GM21619 (cell line): ENCODE results near the gene AAR2.

Experiments
- ATAC-seq: cut with Tn5 transposase; IDR thresholded peaks from one replicate; pipeline ENCODE4 v1.9.1; 2021; ENCODE audit not compliant: unreplicated experiment

The AAR2 gene

DNA sequence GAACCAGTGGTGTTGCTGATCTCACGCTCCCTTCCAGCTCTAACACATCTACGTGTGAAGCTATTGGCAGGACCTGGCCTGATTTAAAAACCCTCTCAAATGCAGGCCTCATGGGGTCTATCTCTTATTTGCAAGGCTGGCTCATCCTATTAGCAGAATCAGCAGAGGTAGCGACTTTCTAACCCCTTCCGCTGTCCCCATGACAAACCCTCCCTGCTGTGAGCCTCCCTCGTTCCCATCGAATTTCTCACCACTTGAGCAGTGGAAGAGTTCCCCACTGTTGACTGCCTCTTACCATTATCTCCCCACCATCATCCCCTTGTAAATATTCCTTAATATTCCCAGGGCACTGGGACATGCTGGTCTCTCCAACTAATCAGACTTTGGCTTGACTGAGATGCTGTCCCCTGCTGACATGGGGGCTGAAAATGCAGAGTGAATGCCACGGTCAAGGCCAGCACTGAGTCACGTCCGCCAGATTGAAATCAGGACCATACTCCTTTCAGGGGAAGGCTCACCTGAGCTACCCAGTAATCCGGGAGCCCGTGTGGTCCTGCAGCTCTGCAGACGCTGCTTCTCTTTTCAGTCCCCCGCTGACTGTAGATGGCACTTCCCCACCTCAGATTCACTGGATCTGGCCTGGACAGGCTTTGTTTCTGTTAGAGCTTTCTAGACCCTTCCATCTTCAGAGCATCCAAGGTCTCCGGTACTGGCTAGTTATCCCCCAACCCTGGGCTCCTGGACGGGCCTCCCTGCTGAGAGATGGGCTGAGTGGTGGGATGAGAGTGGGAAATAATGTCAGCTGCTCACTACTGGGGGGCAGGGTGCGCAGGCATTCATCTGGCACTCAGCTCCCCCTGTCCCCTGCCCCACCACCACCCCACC, 23.1 kb downstream of the AAR2 start:
- ATAC-seq, result no peak

DNA sequence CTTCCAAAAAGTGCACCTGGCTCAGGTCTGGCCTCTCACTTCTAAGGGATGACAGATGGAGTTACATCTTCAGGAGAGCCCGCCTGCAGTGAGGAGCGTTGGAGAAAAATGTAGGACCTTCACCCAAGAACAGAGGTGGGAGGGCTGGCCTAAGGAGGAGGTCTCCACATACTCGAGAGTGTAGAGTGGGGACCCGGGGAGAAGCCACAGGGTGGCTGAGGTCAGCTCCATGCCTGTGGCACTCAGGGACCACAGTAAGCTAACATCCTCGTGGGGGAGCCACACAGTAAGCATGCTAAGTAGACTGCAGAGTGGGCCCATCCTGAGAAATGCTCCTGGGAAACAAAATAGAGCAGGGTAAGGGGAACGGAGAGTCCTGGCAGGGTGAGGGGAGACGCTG, 24.0 kb downstream of the AAR2 start:
- ATAC-seq, result no peak

DNA sequence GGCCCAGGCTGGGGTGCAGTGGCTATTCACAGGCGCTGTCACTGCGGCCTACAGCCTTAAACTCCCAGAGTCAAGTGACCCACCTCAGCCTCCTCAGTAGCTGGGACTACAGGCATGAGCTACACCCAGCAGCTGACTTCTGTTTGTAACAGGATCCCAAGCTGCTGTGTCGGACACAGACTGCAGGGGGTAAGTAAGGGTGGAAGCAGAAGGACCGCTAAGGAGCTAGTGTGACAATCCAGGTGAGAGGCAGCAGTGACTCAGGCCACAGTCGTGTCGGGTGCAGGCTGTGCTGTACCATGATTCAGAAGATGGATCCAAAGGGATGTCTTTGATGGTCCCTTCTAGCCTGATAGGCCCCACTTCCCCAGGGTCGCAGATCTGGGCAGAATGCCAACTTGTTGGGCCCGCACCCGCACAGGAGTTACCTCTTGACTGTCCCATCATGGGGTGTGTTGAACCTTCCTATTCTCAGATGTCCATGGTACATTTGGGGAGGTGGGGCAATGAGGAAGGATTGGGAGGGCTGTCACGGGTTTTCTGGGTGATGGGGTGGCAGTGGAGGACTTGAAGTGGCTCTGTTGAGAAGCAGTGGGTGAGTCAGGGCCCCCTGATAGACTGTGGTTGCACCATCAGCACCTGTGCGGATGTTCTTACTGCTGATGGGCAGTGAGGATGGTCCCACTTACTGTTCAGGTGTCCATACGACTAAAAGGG, 25.3 kb downstream of the AAR2 start:
- ATAC-seq, result no peak

DNA sequence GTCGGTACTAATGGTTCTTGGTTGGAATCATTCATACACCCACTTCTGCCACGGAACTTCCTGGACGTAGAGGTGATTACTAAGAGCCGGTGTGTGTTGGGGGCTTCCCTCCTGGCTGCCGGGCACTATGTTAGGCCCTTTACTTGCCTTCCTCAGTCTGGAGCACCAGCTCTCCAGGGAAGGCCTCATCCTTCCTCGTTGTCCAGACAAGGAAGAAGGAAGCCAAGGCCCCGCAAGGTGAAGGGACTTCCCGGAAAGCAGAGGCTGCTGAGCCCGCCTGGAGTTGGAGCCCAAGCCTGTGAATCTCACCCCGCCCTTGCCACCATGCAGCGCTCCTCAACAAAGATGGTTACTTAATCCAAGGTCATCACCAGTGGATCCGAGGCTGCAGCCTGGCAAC, 26.2 kb downstream of the AAR2 start:
- ATAC-seq, result no peak

DNA sequence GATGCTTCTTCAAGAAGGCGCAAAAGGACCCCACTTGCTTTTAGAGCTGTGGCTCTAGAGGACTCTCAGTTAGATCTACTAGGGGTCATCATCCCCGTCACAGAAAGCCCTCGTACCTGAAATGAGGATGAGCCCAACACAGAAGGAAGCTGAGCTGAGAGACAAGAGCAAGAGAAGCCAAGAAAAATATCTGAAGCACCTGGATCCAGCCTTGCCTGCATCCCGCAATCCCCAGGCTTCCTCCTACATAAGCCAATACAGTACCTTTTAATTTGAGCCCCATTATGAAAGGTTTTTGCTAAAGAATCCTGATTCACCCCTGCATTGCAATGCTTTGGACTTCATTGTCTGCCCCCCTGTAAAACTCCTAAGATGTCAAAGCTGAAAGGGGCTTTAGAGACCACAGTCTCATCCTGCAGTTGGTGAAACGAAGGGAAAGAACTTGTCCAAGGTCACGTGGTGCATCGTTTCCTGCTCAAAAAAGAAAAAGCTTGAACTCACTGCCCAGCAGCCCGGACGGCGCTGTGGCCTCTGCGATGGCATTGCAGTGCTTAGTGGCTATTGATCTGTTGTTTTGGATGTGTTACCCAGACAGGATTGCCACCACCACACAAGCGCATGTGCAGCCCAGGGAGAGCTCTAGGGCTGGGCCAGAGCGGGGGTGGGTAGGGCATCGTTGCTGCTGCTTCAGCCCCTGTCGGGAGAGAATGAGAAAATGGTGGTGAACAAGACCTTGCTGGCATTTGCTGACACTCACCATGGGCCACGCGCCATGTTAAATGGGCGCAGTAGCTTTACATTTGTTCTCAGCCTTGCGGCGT, 28.4 kb downstream of the AAR2 start:
- no peak for ATAC-seq

DNA sequence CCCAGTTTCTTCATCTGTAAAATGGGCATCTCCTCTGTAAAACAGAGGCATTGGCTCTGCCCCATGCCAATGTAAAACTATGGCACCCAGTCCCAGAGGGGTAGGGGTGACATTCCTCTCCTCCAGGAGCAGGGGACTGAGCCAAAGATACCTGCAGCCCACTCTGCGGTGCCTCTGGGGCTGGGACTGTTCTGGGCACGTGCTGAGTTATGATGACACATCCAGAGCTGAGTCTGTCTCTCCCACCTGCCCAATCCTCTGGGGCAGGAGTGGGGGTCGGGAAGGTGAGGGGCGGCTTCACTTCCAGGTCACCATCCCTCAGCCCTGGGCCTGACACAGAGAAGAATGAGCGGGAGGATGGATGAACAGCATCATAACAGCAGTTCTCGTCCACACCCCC, 29.9 kb downstream of the AAR2 start:
- ATAC-seq, result no peak

DNA sequence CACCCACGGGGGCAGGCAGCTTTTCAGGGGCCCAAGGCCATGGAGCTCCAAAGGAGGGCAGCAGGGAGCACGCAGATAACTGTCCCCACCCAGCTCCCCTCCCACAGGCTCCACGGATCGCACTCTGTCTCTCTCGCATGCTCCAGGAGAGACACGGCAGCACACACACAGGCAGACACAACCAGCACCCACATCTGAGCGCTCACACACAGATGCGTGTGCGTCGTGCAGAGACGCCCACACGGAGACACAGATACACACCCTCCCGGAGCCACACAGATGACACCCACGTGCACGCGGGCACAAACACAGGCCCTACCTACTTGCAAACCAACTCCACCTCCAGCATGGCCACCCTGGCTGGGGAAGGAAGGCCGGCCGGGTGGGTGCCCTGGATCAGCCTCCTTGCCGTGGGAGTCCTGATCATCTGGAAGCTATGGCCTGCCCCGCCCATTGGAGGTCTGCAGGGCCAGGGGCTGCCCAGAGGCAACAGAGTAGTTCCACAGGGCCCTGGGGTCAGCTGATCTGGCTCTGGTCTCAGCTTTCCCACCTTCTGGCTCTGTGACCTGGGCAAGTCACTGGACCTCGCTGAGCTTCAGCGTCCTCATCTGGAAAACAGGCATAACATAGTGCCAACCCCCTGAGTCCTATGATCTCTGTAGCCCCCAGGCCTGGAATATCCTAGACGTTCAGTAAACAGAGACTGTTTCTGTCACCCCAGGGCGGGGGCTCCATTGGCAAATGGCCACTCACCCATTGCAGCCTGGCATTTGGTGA, 31.5 kb downstream of the AAR2 start:
- no peak for ATAC-seq

DNA sequence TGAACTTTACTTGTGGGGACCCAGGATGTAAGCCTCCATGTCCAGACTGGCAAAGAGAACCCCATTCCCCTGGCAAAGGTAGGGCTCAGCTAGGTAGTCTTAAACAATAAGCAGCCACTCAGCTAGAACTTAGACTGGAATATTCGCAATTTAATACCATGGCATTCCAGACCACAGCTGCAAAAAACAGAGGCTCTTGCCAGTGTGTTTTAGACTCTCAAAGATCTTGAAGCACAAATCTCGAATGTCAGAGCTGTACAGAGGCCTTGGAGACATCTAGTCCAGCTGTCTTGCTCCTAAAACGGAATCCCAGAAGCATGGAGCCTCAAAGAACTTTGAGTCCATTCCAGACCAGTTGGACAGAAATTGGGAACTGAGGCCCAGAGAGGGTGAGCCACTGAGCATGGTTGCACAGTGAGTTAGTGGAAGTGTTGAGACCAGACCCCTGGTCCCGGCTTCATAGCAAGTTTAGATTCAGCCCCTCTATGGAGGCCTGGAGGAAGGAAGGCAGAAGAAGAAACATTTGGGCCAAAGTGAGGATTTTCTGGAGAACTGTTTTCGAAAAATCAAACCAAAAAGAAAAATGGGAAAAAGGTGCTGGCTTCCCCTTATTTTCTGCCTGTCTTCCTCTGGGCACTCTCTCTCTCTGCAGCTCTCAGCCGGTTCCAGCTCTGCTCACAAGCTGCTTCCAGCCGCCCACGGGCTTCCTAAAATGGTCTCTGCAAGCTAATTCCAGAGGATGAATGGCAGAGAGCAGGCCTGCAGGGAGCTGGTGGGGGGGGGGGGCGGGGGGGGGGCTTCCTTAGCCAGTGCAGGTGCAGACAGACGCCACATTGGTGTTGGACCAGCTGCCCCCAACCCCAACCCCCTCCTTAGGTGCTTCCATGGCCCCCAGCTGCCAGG, 32.4 kb downstream of the AAR2 start:
- ATAC-seq, result no peak

DNA sequence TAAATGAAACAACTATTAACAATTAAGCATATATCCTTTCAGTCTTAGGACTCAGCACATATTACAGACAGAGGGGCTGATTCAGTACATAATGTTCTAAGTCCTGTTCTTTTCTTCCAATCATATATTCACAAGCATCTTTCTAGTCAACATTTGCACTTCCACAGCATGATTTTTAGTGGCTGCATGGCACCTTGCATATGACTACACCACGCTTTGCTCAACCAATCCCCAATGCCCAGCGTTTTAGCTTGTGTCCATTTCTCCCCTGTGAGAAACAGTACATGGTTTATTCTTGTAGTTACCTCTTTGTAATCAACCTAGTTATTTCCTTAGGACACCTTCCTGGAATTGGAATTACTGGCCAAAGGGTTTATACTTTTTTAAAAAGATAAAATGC, 33.2 kb downstream of the AAR2 start:
- no peak for ATAC-seq

DNA sequence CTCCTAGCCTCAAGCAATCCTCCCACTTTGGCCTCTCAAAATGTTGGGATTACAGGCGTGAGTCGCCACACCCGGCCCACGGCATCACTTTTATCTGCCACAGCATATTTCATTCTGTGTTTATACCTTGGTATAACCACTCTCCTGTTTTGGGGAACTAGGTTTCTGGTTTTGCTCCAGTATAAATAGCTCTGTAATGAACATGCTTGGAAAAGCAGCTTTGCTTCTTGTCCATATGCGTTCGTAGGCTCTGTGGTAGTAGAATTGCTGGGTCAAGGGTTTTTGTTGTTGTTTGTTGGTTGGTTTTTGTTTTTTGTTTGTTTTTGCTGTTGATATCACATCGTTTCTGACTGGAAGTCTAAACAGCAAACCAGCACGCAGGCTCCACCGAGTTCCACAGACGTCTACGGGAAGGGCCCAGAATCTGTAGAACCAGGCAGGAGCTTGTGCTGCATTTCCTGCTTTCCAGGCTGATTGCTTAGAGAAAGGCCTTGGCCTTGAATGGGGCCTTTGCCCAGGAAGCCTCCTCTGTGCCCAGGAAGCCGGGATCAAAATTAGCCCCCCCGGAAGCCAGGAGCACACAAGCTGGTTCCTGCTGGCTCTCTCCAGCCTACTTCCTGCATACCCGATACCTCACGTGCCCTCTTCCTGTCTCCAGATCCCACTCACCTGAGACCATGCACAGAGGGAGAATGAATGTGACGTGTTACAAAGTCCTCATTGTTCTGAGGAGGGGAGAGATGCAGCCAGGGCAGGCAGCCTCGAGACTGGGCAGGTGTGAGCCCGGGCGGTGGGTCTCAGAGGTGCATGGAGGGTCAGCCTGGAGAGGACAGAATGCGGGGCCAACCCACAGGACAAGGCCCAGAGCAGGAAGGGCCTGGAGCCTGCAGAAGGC, 34.7 kb downstream of the AAR2 start:
- ATAC-seq, result no peak

DNA sequence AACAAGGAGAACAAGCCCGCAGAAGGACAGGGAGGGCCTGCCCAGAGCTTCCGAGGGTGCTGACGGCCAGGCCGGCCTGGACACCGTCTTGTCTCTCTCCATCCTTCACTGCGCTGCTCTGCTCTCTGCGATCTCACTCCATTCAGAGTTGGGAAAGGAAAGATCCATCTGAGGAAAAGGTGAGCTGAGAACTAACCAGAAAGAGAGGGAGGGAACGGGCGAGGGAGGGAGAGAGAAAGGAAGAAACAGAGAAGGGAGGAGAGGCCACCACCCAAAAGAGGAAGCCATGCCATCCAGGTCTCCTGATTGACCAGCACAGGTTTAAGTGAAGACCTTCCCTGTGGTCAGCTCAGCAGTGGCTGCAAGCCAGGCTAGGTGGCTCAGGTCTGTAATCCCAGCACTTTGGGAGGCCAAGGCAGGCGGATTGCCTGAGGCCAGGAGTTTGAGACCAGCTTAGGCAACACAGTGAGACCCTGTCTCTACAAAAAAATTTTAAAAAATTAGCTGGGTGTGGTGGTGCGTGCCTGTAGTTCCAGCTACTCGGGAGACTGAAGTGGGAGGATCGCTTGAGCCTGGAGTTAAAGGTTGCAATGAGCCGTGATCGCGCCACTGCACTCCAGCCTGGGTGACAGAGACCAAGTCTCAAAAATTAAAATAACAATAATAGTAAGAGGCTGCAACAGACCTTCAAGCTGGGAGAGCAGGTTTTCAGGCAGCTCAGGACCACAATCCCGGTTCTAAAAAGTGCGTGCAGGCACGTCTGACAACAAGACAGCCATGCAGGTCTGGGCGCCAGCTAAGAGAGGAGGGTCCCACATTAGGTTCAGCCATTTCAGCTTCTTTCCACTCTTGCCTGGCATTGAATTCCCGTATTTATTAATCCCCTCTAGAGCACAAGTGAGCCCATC, 35.6 kb downstream of the AAR2 start:
- no peak for ATAC-seq

DNA sequence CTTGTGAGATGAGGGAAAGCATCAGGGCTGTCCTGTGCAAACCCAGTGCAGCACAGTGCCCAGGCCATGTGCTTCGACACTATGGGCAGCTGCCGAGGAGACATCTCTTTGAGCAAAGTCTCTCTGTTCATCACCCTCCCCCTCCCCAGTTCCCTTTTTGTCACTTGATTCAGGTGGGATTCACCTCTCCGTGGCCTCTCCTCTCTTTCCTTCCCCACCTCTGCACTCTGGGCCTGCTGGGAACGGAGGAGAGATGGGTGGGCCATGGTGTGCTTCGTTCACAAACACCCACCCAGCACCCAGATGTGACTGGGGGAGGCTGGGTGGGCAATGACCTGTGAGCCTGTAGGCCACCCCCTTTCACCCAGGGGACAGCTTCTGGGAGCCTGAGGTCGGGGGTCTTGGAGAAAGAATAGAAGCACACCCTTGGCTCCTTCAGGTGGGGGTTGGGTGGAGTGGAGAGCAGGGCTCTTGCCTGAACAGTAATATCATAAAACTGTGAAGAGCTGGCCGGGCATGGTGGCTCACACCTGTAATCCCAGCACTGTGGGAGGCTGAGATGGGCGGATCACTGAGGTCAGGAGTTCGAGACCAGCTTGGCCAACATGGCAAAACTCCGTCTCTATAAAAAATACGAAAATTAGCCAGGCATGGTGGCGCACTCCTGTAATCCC, 36.4 kb downstream of the AAR2 start:
- no peak for ATAC-seq

DNA sequence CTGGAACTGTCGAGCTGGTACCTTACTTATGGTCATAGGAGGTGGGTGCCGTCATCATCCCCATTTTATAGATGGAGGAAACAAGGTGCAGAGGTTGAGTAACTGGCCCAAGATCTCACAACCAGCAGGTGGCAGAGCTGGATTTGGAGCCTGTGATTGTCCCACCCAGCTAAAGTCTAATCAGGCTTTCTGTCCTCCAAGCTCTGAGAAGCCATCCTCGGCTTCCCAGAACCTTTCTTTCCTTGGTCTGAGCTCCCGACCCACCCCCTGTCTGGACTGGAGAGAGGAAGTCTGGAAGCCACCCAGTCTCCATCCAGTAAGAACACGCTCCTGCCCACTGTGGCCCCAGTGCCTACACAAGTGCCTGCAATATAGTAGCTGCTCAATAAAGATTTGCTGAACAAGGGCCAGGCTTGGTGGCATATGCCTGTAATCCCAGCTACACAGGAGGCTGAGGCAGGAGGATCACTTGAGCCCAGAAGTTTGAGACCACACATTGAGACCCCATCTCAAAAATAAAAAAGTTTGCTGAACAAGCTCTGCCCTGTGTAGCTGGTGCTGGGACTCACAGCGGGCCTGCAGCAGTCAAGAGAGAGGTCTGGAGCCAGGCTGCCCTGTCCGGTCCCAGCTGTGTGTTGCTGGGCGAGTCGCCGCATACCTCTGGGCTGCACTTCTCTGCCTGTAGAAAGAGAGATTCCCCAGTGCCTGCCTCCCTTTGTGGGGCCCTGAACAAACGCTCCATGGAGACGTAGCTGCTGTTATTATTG, 37.3 kb downstream of the AAR2 start:
- ATAC-seq, result no peak

DNA sequence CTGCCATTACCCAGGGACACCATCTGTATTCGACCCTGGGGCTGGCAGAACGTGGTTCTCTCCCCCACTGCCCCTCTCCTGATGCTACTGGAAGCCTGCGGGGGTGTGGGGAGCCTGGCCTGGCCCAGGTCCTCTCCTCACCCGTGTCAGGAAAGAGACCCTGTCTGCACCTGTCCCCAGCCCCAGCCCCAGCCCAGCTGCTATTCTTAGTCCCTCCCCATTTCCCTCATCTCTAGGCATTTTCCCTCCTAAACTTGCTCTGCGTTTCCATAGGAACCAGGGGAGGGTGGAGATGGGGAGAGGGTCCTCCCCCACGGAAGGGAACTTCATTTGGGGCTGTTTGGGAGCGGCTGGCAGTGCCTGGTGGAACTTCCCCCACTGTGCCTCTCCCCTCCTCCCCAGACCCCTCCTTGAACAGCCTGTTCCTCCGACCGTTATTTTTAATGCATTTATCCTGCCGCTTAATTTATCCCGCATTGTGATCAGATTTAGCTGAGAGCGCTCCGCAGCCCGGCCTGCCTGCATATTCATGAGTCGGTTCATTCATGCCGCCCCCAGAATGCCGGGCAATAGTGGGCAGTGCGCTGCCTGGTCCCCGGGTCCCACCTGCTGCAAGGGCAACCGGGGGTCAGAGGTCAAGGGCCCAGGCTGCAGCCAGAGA, 38.0 kb downstream of the AAR2 start:
- no peak for ATAC-seq

DNA sequence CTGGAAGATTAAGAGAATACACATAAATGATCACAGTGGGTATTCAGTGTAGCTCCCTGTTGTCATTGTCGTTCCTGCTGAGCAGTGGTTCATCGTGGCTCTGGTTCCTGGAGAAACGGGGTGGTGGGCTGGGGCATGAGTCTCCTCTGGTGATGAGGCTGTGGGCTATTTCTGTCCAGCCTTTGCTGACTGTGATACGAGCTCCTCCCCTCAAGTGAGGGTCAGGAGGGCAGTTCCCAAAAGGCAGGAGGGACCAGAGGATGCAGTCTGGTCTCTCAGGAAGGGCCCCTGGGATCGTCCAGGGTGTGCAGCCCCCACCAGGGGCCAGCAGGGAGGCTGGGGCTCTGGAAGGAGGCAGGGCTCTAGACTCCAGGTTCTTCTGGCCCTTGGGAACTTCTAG, 38.7 kb downstream of the AAR2 start:
- no peak for ATAC-seq
